T follicular helper cell (primary cell): ENCODE measurements around the gene CXCL12.

Experiments
- DNase-seq: peaks from one replicate; pipeline ENCODE4 v3.0.0-alpha.2; 2020; ENCODE audit warnings: low read depth

The CXCL12 gene

DNA sequence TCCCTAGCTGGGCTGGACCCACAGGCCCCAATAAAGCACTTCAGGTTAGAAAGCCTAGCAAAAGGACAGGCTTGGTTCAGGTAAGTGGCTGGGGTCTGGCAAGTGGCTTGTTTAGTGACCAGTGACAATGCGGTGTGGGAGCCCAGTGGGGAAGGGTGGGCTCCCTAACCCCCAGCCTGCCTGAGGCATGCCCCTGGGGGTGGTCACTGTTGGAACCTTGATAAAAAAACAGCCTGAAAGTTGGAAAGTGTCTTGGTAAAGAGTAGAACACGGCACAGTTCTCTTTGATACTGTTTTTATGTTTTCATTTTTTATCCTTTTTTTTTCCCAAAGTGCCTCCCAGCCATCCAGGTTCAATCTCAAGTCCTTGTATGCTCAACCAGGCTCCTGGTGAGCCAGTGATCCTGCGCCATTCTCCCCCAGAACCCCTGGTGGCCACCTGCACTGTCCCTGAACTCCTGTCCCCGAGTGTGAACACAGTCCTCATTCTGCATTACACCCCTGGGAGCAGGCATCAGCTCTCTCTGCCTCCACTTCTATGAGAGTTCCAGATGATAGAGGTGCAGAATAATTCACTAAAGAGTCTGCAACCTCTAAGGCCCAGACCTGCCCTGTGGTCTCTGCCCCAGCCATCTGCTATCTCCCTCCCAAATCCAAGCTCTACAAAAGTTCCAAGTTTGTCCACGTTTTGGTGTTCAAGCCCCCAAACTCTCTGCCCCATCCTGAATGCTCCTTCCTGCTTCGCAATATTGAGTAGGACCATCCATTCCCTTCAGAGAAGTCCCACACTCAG is 15.0 kb upstream of the CXCL12 start:
- no peak for DNase-seq

DNA sequence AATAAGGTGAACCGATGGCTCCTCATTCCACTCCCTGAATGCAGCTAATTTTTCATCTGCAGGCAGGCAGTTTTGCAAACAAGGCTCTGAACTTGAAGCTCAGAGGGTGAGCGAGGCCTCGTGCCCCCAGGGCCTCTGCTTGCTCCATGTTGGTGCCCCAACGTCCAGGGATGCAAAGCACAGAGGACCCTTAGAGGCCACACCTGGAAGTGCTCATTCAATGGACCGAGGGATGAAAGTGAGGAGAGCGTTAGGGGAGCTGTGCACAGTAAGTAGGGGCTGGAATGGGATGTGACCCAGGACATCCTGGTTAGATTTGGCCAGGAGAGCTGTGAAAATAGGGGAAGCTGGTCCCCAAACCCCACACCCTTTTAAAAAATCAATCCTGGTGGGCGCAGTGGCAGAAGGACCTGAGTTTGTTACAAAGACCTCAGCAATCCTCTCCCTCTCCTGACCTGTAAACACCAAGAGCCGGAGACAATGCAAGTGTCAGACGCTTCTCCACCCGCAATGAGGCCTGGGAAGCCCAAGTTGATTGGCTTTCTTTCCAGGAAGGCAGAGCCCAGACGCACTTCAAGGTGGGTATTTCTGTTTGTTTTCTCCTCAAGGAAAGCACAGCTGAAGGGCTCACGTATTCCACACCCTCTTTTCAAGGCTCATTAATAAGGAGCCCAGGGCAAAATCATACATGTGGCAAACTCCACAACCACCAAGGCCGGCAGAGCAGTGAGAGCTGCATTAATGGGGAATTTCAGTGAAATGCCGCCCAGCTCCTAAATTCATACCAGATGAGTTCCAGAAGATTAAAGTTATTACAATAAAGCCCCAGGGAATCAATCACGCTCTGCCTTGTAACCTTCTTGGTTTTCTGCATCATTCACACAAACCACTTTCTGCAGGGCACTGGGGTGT is 14.1 kb upstream of the CXCL12 start:
- no peak for DNase-seq

DNA sequence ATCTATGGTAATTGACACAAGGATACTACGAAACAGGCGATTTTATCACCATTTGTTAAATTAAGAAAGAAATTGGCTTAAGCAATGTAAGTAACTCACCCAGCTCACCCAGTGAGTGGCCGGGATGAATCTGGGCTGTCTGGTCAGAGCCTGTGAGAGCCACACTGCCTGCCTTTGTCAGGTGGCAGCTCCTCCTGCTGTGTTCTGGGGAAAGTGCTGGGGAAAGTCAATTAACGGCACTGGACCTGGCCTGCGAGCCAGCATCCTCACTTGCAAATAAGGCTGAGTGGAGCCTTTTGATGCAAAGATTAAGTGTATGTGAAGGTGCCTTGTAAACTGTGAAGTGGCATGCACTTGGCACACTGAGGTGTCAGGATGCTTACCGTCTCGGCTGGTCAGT is 13.4 kb upstream of the CXCL12 start:
- no peak for DNase-seq

DNA sequence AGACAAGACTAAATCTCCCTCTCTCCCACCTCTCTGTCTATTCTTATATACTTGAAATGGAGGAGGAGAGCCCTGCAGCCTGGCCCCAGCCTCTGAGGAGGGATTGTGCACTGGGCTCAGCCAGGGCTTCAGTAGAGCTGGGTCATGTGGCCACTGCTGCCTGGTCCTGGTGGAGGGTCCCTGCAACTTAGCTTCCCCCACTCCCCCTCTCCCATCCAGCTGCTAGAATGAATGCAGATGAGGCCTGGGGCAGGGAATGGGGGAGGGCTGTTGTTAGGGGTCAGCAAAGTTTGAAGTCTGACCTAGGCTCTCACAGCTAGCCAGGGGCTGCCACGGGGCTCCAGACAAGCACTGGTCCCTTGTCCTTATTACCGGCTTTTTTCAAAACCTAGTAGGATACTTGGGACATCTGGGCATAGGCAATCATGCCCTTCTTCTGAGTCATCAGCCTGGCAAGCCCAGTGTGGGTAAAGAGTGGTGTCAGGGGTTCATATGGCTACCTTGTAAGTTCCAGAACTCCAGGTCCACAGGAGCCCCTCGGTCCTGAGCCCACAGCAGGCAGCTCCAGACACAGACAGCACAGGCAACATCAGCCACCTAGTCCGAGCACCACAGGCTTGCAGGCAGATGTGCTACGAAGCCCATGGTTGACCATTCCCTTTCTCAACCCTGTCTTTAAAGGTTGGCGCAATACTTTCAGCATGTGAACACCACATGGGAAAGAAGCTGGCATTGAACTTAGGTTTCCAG is 12.8 kb upstream of the CXCL12 start:
- no peak for DNase-seq

DNA sequence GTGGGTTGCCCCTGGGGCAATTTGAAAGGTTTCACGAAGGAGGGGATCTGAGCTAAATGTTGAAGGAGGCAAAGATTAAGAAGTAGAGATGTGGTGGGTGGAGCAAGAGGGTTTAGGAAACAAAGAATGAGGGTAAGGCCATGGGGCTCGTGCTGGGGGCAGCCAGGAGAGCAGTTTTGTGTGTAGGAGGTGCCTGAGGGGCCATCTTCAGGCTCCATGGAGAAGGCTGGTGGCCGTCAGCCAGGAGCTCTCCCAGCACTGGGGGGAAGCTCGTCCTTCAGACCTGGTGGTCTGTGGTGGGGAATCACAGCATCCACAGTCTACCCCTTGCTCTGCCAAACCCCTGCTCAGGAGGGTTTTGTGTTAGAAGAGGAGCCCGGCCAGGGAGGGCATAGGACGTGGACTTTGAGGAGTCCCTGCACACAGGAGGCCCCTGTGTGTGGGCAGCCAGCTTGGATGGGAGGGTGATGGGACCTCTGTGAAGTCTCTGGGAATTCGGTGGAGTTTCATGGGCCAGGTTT is 11.8 kb upstream of the CXCL12 start:
- no peak for DNase-seq

DNA sequence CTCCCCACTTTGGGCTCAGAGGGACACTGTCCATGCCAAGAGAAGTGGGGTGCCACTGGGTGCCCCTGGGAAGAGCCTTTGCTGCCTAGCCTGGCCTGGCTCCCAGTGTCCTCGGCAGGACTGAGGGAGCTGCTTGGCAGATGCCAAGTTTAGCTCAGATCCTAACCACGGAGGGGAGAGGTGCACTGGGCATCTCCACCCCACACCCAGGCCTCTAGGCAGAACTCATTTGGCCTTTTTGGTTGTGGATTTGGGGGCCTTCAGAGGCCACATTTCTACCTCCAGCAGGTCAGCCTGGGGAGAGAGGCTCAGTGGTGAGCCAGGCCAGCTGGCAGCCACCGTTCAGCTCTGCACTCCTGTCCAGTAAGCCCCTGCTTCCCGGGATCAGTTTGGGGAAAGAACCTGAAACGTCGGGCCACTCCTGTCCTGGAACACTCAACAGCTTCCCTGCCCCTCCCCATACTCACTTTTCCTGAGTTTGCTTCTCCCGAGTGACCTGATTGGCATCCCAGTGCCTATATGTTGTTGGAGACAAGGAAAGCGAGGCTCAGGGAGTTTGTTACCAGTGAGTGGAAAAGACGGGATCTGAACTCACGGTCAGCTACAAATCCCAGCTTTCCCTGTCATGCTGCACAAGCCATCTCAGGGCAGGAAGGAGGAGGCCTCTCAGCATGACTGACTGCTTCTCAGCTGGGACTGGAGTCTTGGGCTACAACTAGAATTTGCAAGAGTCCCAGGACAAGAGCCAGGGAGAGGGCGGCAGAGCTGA is 11.2 kb upstream of the CXCL12 start:
- no peak for DNase-seq

DNA sequence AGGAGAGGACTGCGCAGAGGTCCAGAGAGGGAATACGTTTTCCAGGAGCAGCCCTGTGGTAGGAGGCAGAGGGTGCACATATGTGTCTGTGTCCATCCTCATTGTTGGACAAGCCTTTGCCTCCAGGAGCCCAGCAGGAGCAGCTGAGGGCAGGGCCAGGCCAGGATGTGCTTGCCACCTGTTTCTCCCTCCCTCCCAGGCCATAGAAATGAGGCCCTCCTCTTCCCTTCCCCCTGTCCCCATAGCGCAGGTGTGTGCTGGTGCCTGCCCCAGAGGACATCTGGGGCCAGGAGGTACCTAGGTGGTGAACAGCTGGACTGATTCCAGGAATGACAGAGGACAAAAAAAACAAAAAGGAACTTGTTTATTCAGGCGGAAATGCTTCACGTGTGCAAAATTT is 10.5 kb upstream of the CXCL12 start:
- no peak for DNase-seq

DNA sequence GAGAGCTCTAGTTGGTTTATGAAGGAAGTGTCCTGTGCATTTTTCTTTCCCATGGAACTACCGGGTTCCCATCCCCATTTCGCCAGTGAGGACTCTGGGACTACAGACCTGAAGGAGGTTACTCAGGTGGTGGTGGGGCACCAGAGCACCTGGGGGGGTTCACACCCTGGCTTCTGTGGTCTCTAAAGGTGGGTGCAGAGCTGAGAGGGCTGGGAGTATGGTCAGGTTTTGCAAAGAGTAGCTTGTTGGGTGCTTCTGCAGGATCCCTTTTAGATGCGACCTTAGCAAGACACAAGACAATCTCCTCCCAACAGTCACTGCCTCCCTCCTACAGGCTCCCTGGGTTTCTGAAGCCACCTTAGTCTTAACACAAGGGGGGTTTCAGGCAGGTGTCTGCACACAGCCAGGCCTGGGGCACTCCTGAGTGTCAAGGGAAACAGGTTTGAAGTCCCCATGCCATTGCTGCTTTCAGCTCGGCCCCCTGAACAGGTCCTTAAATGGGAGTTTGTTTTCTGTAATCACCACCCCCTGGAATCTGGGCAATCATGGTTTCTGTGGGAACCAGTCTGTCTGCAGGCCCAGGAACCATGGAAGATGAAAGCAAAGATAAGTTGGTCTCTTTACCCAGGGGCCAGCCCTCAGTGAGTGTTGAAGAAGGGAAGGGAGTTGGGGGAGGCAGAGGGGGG is 9.9 kb upstream of the CXCL12 start:
- no peak for DNase-seq

DNA sequence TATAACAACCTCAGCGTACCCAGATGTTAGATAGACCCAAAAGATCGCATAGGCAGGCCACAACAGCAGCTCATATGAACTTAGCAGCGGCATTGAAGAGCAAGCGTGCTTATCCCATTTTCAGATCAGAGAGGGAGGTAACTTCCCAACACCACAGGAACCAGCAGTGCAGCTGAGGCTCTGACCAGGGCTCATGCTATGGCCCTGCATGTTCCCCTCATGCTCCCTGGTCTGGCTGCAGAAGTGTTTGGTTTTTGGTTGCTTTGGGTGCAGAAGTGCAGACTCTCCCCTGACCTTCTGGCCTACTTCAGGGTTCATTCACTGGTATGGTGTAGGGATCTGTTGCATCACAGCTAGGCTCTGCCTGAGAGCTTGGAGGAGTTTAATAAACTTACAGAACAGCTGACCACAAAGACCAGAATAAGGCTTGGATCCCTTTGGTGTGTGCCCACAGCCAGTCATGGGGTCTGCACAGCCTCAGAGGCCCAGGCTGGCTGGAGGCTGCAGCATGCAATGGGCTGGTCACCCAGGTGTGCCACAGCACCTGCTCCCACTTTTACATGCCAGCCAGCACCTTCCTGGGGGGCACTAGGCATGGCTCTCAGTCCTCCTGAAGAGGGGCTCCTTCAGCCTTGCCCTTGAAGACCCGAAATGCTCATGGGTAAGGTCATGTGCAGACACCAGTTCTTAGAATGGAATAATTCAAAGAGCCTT is 9.1 kb upstream of the CXCL12 start:
- DNase-seq: no peak

DNA sequence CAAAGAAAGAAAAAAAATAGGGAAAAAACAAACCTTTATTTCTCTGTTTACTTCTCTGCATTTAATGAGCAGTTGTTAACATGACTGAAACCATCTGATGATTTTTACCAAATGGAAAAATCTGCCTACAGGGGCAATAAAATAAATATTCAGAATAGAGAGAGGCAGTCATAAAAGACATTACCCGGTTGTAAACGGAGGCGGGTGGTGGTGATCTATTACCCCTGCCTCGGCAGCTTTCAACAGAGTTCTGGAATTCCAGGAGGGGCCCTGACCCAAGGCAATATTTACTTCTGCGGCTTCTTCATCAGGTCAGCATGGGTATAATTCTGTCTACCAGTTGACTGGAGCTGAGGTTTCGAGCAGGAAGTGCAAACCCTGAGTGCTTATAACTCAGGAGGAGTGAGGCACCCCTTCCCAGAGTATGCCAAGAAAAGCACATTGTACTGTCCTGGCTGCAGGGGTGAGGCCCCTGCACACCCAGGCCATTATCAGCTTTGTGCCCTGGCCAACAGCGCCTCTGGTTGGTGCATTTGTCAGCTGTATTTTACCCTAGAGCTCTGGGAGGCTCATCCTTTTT is 8.2 kb upstream of the CXCL12 start:
- DNase-seq: no peak

DNA sequence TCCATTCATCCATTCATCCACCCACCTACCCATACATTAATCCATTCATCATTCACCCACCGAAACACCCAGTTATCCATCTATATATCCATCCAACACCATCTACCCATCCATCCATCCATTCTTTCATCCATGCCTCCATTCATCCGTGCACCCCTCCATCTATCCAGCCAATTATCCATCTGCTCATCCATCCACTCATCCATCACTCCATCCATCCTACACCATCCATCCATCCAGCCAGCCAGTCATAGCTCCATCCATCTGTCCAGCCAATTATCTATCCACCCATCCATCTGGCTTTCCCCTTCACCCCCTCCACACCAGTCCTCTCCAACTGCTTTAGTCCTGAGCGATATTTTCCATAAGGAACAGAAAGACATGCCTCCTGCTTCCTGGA is 7.5 kb upstream of the CXCL12 start:
- no peak for DNase-seq

DNA sequence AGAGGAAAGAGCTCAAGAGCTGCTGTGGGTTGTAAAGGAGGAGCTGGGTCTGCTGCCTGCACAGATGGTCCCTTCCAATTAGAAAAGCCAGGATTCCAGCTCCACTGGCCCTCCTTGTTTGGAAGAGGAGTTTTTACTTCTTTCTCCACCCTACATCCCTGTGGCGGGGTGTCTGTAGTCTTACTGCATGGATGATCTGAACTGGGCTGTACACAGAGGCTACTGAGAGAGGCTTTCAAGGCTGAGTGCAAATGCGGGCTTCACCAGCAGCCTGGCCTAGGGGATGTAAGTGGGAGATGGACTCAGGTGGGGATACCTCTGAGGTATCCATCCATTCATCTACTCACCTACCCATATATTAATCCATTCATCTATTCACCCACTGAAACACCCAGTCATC is 7.1 kb upstream of the CXCL12 start:
- no peak for DNase-seq

DNA sequence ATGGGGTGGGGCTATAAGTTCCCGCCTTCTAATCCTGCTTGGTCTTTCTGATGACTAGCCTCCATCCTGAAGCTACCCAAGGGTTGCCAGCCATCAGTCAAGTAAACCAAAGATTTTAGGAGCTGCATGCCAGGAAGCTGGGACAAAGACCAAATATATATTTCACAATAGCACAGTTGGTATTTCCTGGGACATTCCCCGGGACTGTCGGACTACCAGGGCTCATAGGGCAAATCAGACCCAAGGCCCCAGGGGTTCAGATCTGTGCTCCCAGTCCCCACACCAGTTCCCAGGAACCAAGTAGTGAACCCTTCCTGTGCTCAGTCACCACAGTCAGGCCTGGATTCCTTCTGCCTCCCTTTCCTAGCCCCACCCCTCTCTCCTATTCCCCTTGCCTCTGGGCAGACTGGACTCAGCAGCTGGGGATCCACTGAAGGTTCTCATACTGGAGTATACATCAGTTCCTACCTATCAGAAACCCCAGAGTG is 5.7 kb upstream of the CXCL12 start:
- no peak for DNase-seq

DNA sequence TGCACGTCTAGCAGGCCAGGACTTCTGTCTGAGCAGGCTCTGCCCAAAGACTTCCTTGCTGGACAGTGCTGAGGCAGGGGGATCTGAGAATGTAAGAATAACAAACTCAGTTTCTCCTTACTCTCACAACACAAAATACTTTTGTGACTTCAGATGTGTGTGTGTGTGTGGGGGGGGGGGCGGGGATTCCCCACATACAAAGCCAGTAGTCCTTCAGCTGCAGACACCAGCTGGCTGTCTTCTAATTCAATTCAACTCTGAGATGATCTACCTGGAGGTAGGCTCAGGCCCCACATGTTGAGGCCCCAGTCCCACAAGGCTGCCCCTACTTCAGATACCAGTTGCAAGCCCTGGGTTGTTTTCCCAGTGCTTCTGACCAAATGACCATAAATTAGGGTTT is 4.7 kb upstream of the CXCL12 start:
- DNase-seq: no peak

DNA sequence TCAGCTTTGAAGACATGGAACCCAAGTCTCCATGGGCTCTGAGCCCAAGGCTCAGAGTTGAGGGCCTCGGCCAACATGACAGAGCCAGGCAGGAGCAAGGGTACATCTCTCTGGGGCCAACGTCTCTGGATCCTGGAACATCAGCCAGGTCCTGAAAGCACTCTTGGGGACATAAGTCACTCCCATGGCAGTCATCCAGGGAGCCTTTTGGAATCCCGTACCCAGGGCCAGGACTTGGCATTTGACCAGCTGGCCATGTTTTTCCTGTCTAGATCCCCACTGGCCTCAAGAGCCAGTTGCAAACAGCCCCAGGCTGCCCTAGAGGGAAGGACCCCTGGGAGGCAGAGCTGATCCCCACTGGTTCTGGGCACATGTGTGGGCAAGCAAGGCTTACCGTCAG is 4.3 kb upstream of the CXCL12 start:
- DNase-seq: no peak

DNA sequence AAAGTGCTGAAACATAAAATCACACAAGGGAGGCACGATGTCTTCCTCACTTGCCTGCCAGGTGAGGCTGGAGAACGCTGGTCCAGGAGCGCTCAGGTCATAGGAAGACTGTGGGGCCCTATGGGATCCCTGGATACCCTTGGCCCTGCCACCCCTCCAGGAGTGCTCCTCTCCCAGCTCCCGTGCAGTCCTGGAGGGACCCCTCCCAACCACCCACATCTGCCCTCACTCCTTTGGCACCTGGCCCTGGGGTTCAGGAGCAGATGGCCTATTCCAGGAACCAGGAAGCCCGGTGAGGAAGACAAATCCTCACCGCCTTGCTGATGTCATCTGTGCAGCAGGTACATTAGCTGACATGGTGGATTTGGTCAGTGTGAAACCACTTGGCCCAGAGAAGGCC is 3.7 kb upstream of the CXCL12 start:
- DNase-seq: no peak

DNA sequence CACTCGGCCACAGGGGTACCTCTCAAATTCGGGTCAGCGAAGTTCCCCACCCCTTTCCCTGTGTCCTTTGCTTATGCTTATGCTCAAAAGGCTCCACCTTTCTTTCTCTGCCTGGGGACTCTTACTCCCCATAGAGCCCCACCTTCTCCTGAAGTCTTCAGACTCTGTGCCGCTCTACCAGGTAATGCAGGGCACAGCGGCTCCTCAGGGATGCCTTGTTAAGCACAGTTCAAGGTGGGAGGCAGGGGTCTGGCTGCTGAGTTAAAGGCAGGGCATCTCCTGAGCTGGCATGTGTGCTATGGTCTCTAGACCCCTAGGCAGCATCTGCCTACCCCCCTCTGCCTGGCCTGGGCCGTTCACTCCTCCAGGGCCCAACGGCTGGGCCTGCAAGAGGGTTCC is 3.0 kb upstream of the CXCL12 start:
- no peak for DNase-seq

DNA sequence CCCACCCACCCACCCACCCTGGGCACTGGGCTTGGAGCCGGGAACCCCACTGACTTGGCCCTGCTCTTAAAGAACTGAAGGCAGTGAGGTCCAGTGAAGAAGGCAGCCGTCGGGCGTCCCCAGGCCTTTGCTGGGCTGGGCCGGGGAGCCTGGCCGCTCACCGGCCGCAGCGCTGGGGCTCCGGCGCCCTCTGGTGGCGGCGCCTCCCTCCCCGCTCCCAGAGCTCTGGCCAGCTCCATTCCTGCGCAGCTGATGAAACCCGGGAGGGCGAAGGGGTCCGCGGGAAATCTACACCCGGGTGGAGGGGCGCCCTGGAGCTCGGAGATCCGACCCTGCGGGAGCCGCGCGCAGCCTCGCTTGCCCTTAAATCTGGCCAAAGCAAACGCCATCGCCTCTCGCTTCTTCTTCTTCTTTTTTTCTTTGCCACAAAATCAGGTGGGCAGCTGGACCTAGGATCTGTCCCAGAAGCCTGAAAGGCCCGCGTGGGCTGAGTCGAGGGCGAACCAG is 1.7 kb upstream of the CXCL12 start:
- no peak for DNase-seq

DNA sequence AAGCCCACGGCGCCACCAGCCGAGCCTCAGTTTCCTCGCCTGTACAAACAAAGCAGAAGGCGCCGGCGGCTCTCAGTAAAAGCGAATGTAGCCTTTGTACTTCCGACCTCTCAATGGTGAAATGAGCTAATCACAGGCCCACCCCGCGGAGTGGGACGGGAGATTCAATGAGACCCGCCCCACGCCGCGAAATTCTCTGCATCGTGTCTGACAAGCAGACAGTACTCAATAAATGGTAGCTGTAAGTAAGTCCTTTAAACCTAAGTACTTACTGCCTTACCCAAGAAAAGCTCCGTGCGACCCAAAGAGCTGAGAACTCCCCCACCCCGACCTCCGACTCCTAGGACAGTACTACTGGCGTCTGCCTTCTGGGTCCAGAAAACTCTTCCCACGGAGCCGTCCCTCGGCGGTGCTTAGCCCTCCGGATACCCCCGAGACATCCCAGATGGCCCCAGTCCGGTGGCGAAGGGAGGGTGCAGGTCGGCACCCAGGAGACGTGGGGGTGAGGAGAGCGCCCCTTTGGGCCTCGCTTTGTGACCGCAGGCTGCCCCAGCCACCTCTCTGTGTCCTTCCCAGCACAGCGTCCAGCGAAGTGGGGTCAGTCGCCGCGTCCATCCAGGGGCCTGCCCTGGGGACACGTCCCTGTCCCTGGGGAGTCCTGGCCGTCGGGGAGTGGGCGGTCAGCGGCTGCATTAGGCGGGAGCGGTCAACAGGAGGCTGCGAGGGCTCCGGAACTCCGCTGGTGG is 972 bp upstream of the CXCL12 start:
- DNase-seq: no peak
